WTC11 (cell line): ENCODE measurements around the gene CCNF. TPM values are rescaled to one million over a fixed set of nuclear protein-coding genes. Genes with fewer than 3 reads are reported as not detected.

ENCODE experiments used
- ATAC-seq: fragments of 200-7000 bp; cut with Tn5 transposase; 2 replicates; pipeline ENCODE4 v1.10.0; 2021; ENCODE audit warnings: mild to moderate bottlenecking, moderate library complexity
- CTCF ChIA-PET: fragments of 300-600 bp; sonication (Branson Sonifier 250); formaldehyde crosslinking; loops from one replicate; lab custom pipeline; 2021; ENCODE audit warnings: antibody characterized with exemption; lab: Charles Lee
- POLR2A ChIA-PET: fragments of 350-600 bp; sonication (Branson Sonifier 250); formaldehyde crosslinking; loops from one replicate; lab custom pipeline; 2021; ENCODE audit warnings: antibody characterized with exemption; lab: Charles Lee
- DNase-seq: peaks from one replicate; pipeline ENCODE4 v3.0.0; 2021; ENCODE audit warnings: low spot score
- H3K27ac Mint-ChIP-seq: 2 replicates; pipeline ENCODE4 v1.8.0; 2021; ENCODE audit warnings: mixed read lengths
- H3K27me3 Mint-ChIP-seq: 2 replicates; pipeline ENCODE4 v1.8.0; 2021; ENCODE audit warnings: low read depth, mild to moderate bottlenecking, moderate library complexity, mixed read lengths
- H3K36me3 Mint-ChIP-seq: 2 replicates; pipeline ENCODE4 v1.8.0; 2021; ENCODE audit warnings: mixed read lengths
- H3K4me1 Mint-ChIP-seq: 2 replicates; pipeline ENCODE4 v1.8.0; 2022; ENCODE audit warnings: mixed read lengths
- H3K4me3 Mint-ChIP-seq: 2 replicates; pipeline ENCODE4 v1.8.0; 2021; ENCODE audit warnings: mild to moderate bottlenecking, moderate library complexity, mixed read lengths
- H3K9me3 Mint-ChIP-seq: 2 replicates; pipeline ENCODE4 v1.8.0; 2021; ENCODE audit warnings: mixed read lengths
- ATF1 ChIP-seq: sonication (generic); formaldehyde crosslinking; IDR thresholded peaks from 2 replicates; pipeline ENCODE4 v1.8.1; 2023; ENCODE audit warnings: mild to moderate bottlenecking, moderate library complexity, missing genetic modification reagents
- CREB1 ChIP-seq: sonication (generic); formaldehyde crosslinking; IDR thresholded peaks from 2 replicates; pipeline ENCODE4 v1.8.0; 2023; ENCODE audit warnings: mild to moderate bottlenecking, missing genetic modification reagents
- E2F5 ChIP-seq: sonication (generic); formaldehyde crosslinking; IDR thresholded peaks from 2 replicates; pipeline ENCODE4 v1.8.1; 2022; ENCODE audit warnings: mild to moderate bottlenecking, moderate library complexity, missing genetic modification reagents
- ERG ChIP-seq: fragments of 250-450 bp; sonication (Bioruptor Pico); IDR thresholded peaks from 2 replicates; pipeline ENCODE4 v1.8.0; 2021; ENCODE audit warnings: mild to moderate bottlenecking
- FOXP1 ChIP-seq: sonication (generic); formaldehyde crosslinking; IDR thresholded peaks from 2 replicates; pipeline ENCODE4 v1.8.0; 2022; ENCODE audit warnings: missing genetic modification reagents, mild to moderate bottlenecking, moderate library complexity, borderline replicate concordance
- GABPB1 ChIP-seq: sonication (generic); formaldehyde crosslinking; IDR thresholded peaks from 2 replicates; pipeline ENCODE4 v1.8.1; 2023; ENCODE audit warnings: mild to moderate bottlenecking, missing genetic modification reagents
- GRHL2 ChIP-seq: fragments of 250-450 bp; sonication (Bioruptor Pico); IDR thresholded peaks from 2 replicates; pipeline ENCODE4 v1.8.0; 2022; ENCODE audit warnings: mild to moderate bottlenecking, moderate library complexity; ENCODE audit not compliant: insufficient replicate concordance, severe bottlenecking
- HMGA2 ChIP-seq: fragments of 250-450 bp; sonication (Bioruptor Pico); IDR thresholded peaks from 2 replicates; pipeline ENCODE4 v1.4.0; 2021; ENCODE audit warnings: mild to moderate bottlenecking, moderate library complexity
- IRF2 ChIP-seq: sonication (generic); formaldehyde crosslinking; IDR thresholded peaks from 2 replicates; pipeline ENCODE4 v1.8.0; 2022; ENCODE audit warnings: low read depth, missing genetic modification reagents, borderline replicate concordance
- NFATC4 ChIP-seq: fragments of 250-450 bp; sonication (Bioruptor Pico); IDR thresholded peaks from 2 replicates; pipeline ENCODE4 v1.9.0; 2021; ENCODE audit warnings: mild to moderate bottlenecking
- SOX15 ChIP-seq: fragments of 250-450 bp; sonication (Bioruptor Pico); IDR thresholded peaks from 2 replicates; pipeline ENCODE4 v1.9.0; 2021; ENCODE audit warnings: mild to moderate bottlenecking
- SP1 ChIP-seq: sonication (generic); formaldehyde crosslinking; conservative IDR thresholded peaks from 2 replicates; pipeline ENCODE4 v1.8.1; 2022; ENCODE audit warnings: missing genetic modification reagents
- ZNF121 ChIP-seq: sonication (generic); formaldehyde crosslinking; IDR thresholded peaks from 2 replicates; pipeline ENCODE4 v1.8.0; 2023; ENCODE audit warnings: missing genetic modification reagents
- ZNF138 ChIP-seq: sonication (generic); formaldehyde crosslinking; conservative IDR thresholded peaks from 2 replicates; pipeline ENCODE4 v1.8.1; 2022; ENCODE audit warnings: mild to moderate bottlenecking, moderate library complexity, missing genetic modification reagents
- ZNF317 ChIP-seq: sonication (generic); formaldehyde crosslinking; IDR thresholded peaks from 2 replicates; pipeline ENCODE4 v1.8.1; 2023; ENCODE audit warnings: low read depth, mild to moderate bottlenecking, moderate library complexity, missing genetic modification reagents, borderline replicate concordance
- ZNF671 ChIP-seq: fragments of 250-450 bp; sonication (Bioruptor Pico); IDR thresholded peaks from 2 replicates; pipeline ENCODE4 v1.8.0; 2021; ENCODE audit warnings: mild to moderate bottlenecking
- total RNA-seq: library from RNA; stranded (reverse); gene quantifications from 3 replicates; pipeline ENCODE4 v1.2.3, GENCODE V29; 2021
- TF ChIP-seq, protein P1 (sequence below): sonication (generic); formaldehyde crosslinking; IDR thresholded peaks from 2 replicates; pipeline ENCODE4 v1.8.1; 2023; ENCODE audit warnings: mild to moderate bottlenecking, missing genetic modification reagents
- TF ChIP-seq, protein P2 (sequence below): sonication (generic); formaldehyde crosslinking; IDR thresholded peaks from 2 replicates; pipeline ENCODE4 v1.8.1; 2022; ENCODE audit warnings: low read depth, missing genetic modification reagents, borderline replicate concordance
- TF ChIP-seq, protein P3 (sequence below): fragments of 250-450 bp; sonication (Bioruptor Pico); IDR thresholded peaks from 2 replicates; pipeline ENCODE4 v1.9.0; 2021; ENCODE audit warnings: mild to moderate bottlenecking, borderline replicate concordance

CCNF gene
- total RNA-seq, 1 experiment from 2014 or later = 65.7 TPM

DNA sequence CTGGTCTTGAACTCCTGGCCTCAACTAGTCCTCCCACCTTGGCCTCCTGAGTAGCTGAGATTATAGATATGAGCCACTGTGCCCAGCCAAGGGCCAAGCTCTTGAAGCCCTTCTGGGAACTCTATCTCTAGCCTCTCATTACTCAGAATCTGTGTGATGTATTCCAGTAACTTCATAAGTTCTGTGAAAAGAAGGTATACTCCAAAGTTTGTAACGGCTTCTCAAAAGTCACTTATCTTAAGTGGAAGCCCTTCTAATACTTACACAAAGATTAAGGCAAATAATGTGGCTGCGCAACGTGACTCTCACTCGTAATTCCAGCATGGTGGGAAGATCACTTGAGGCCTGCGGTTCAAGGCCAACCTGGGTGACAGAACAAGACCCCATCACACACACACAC, 65.4 kb downstream of the CCNF start:
- ATAC-seq = no peak
- TF ChIP-seq ZNF138 (no peak), HMGA2 (no peak), ZNF671 (no peak), GABPB1 (CRISPR knock-in tag) (no peak), ZNF121 (CRISPR knock-in tag) (no peak), CREB1 (no peak), ZNF317 (CRISPR knock-in tag) (no peak), GRHL2 (CRISPR knock-in tag) (no peak), SP1 (no peak), ERG (CRISPR knock-in tag) (no peak), FOXP1 (CRISPR knock-in tag) (no peak)
- TF ChIP-seq, protein P1, sequence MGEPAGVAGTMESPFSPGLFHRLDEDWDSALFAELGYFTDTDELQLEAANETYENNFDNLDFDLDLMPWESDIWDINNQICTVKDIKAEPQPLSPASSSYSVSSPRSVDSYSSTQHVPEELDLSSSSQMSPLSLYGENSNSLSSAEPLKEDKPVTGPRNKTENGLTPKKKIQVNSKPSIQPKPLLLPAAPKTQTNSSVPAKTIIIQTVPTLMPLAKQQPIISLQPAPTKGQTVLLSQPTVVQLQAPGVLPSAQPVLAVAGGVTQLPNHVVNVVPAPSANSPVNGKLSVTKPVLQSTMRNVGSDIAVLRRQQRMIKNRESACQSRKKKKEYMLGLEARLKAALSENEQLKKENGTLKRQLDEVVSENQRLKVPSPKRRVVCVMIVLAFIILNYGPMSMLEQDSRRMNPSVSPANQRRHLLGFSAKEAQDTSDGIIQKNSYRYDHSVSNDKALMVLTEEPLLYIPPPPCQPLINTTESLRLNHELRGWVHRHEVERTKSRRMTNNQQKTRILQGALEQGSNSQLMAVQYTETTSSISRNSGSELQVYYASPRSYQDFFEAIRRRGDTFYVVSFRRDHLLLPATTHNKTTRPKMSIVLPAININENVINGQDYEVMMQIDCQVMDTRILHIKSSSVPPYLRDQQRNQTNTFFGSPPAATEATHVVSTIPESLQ (CRISPR knock-in tag) = no peak
- H3K4me1 Mint-ChIP-seq = no peaks in the 10 kb centered on the region
- no peaks in the 10 kb centered on the region for H3K27me3 Mint-ChIP-seq
- no peak for DNase-seq
- no peaks in the 10 kb centered on the region for H3K9me3 Mint-ChIP-seq
- CTCF ChIA-PET = no interaction called here
- POLR2A ChIA-PET = no interaction called here
- no peak overlapping the region for H3K4me3 Mint-ChIP-seq
- H3K27ac Mint-ChIP-seq = no peak overlapping the region
- H3K36me3 Mint-ChIP-seq = peaks cover 5% of the 10 kb centered on the region

DNA sequence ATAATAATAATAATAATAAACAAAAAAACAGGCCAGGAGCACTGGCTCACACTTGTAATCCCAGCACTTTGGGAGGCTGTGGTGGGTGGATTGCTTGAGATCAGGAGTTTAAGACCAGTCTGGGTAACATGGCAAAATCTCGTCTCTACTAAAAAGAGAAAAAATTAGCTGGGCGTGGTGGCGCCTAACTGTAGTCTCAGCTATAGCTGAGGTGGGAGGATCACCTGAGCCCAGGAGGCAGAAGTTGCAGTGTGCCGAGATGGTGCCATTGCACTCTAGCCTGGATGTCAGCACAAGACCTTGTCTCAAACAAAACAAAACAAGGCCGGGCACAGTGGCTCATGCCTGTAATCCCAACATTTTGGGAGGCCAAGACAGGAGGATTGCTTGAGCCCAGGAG, 65.8 kb downstream of the CCNF start:
- Mint-ChIP-seq H3K36me3 (peaks cover 5% of the 10 kb centered on the region), H3K4me1 (no peaks in the 10 kb centered on the region), H3K27me3 (no peaks in the 10 kb centered on the region), H3K9me3 (no peaks in the 10 kb centered on the region), H3K27ac (no peak overlapping the region), H3K4me3 (no peak overlapping the region)
- POLR2A ChIA-PET = no interaction called here
- DNase-seq (no peak), ATAC-seq (no peak)
- TF ChIP-seq, protein P2, sequence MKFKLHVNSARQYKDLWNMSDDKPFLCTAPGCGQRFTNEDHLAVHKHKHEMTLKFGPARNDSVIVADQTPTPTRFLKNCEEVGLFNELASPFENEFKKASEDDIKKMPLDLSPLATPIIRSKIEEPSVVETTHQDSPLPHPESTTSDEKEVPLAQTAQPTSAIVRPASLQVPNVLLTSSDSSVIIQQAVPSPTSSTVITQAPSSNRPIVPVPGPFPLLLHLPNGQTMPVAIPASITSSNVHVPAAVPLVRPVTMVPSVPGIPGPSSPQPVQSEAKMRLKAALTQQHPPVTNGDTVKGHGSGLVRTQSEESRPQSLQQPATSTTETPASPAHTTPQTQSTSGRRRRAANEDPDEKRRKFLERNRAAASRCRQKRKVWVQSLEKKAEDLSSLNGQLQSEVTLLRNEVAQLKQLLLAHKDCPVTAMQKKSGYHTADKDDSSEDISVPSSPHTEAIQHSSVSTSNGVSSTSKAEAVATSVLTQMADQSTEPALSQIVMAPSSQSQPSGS (CRISPR knock-in tag) = no peak
- no peak for TF ChIP-seq GRHL2 (CRISPR knock-in tag)
- TF ChIP-seq ZNF317 (CRISPR knock-in tag) = no peak
- CTCF ChIA-PET = no interaction called here

GRCh38 chr16:2496223-2497115, 67.2 kb downstream of the CCNF start:
- POLR2A ChIA-PET = no interaction called here
- Mint-ChIP-seq H3K9me3 (no peaks in the 10 kb centered on the region), H3K4me1 (no peaks in the 10 kb centered on the region), H3K4me3 (no peak overlapping the region), H3K27me3 (no peaks in the 10 kb centered on the region), H3K36me3 (peaks cover 5% of the 10 kb centered on the region), H3K27ac (no peak overlapping the region)
- no peak for ATAC-seq
- DNase-seq = no peak
- CTCF ChIA-PET = interaction anchor here (1.1 kb wide), 1 partner anchor 19 kb away, joined by 3 read pairs; no protein-coding TSS in a partner anchor
- no peak for TF ChIP-seq SOX15
- TF ChIP-seq, protein P1 (CRISPR knock-in tag) = no peak
- TF ChIP-seq NFATC4 = no peak
- no peak for TF ChIP-seq ATF1 (CRISPR knock-in tag)
- TF ChIP-seq E2F5 (CRISPR knock-in tag) = no peak
- no peak for TF ChIP-seq IRF2
- TF ChIP-seq, protein P3, sequence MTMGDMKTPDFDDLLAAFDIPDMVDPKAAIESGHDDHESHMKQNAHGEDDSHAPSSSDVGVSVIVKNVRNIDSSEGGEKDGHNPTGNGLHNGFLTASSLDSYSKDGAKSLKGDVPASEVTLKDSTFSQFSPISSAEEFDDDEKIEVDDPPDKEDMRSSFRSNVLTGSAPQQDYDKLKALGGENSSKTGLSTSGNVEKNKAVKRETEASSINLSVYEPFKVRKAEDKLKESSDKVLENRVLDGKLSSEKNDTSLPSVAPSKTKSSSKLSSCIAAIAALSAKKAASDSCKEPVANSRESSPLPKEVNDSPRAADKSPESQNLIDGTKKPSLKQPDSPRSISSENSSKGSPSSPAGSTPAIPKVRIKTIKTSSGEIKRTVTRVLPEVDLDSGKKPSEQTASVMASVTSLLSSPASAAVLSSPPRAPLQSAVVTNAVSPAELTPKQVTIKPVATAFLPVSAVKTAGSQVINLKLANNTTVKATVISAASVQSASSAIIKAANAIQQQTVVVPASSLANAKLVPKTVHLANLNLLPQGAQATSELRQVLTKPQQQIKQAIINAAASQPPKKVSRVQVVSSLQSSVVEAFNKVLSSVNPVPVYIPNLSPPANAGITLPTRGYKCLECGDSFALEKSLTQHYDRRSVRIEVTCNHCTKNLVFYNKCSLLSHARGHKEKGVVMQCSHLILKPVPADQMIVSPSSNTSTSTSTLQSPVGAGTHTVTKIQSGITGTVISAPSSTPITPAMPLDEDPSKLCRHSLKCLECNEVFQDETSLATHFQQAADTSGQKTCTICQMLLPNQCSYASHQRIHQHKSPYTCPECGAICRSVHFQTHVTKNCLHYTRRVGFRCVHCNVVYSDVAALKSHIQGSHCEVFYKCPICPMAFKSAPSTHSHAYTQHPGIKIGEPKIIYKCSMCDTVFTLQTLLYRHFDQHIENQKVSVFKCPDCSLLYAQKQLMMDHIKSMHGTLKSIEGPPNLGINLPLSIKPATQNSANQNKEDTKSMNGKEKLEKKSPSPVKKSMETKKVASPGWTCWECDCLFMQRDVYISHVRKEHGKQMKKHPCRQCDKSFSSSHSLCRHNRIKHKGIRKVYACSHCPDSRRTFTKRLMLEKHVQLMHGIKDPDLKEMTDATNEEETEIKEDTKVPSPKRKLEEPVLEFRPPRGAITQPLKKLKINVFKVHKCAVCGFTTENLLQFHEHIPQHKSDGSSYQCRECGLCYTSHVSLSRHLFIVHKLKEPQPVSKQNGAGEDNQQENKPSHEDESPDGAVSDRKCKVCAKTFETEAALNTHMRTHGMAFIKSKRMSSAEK (CRISPR knock-in tag) = no peak
- no peak for TF ChIP-seq GABPB1 (CRISPR knock-in tag)
